Activated CD4-positive, alpha-beta T cell treated with anti-CD3 and anti-CD28 coated beads for 48 hours (primary cell): Measurements from ENCODE around the gene PNPLA1.
"Not testable (repeated sequence)": the region's sequence is repeated elsewhere in the genome, so short reads cannot be mapped to it uniquely, and the experiment has no call there.

Source experiments
- DNase-seq: peaks from one replicate; pipeline ENCODE4 v3.0.0-alpha.2; 2020

Gene PNPLA1

DNA sequence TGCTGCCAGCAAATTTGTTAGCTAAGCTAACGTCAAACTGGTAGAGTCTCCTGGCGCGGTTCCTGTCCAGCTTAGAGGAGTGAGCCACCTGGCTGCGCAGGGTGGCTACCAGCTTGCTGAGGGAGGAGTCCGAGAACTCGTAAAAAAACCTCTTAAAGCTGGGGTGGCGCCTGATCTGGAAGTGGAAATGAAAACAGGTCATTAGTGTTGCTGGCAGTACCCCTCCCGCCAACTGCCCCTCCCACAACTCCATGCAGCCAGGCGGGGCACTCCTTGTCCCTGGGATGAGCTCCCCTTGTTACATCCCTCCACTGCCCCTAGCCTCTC, 49.5 kb downstream of the PNPLA1 start:
- DNase-seq: no peak

DNA sequence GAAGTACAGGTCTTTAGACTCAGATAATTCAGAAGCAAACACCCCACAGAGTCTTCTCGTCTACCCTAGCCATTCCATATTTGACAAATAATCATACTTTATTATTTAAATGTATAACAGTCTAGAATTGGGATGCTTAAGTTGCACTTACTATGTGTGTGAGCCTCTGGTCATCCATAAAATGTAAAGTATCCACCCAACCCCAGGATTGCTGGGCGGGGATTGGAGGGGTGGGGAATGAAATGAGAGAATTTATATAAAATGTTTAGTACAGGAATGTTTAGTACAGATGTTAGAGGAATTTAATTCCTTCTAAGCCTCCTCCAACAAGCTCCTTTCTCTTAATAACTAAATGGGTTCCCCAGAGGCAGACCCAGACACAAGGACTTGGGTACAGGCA, 50.0 kb downstream of the PNPLA1 start:
- no peak for DNase-seq

DNA sequence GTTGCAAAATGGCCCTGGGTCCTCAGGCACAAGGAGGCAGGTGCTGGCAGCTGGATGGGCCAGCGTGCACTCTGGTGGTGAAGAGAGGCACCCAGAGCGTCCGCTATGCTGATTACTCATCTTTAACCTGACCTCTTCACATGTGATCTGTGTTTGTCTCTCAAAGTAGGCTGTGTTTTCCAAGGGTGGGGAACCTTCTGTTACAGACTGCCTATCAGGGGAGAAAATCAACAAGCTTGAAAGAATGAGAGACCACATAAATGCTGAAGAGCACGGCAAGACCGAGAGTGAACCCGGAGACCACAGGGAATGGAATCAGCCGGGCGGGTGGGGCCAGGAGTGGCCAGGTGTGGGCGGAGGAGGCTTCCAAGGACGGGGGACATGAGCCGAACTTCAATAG, 50.6 kb downstream of the PNPLA1 start:
- no peak for DNase-seq

DNA sequence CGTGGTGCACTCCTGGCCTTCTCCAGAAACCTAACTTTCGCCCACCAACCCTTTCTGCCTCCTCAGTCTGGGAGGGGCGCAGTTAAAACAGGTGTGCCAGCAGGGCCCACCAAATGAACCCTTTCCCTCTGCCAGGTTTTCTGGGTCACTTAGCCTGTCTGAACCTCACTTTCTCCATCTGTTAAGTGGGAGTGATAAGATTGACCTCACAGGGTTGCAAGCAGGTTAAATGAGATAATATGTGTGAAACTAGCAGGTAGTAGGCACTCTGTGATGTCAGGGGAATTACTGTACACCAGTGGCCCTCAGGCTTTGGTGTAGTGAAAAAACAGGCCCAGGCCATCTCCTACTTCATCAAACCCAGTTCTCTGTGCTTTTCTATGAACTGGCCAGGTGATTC, 52.7 kb downstream of the PNPLA1 start:
- DNase-seq: no peak

DNA sequence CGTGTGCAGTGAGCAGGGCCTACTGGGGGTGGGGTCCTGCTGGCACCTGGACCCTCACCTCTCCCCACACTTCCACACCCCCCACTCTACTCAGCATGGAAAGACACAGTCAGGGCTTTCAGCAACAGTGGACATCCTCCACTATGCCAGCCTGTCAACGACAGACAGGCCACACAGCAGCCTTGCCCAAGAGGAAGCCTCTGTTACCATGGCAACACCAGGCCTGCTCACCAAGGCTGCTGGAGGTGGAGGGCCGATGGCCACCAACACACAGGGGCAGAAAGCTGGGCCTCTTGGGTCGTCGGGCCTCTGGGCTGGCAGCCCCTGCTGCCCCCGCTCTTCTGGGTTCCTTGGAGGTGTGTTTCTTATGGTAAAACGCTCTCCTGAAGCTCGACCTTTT, 53.2 kb downstream of the PNPLA1 start:
- DNase-seq: no peak

DNA sequence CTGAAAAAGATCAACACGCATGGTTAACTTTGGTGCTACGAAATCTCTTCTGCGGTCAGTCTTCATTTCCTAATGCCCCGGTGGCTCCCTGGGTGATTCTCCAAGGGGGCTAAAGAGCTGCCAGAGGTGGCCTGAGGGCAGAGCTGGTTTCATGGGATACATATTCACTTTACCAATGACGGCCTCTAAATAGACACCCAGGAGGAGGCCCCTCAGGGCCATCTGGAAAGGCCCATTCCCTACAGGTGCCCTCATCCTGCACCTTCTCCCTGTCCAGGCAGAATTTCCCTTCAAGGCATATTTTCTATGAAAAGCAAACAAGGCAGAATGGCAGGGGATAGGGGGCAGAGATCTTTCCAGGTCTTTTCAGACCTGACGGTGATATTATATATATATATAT, 54.3 kb downstream of the PNPLA1 start:
- DNase-seq: no peak

DNA sequence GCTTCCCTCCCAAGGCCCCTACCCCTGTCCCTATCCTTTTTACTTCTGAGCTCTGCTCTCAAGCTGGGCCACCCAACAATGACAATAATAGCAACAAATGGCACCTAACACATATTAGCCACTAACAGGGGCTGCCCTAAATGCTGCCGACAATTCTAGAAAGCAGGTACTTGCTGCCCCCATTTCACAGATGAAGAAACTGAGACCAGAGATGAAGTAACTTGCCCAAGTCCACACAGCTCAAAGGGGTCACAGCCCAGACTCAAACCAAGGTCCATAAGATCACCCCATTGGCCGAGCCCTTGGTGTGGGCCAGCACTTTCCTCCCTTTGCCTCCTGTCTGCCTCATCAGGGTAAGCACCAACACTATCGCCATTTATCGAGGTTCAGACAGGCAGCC, 54.9 kb downstream of the PNPLA1 start:
- no peak for DNase-seq

DNA sequence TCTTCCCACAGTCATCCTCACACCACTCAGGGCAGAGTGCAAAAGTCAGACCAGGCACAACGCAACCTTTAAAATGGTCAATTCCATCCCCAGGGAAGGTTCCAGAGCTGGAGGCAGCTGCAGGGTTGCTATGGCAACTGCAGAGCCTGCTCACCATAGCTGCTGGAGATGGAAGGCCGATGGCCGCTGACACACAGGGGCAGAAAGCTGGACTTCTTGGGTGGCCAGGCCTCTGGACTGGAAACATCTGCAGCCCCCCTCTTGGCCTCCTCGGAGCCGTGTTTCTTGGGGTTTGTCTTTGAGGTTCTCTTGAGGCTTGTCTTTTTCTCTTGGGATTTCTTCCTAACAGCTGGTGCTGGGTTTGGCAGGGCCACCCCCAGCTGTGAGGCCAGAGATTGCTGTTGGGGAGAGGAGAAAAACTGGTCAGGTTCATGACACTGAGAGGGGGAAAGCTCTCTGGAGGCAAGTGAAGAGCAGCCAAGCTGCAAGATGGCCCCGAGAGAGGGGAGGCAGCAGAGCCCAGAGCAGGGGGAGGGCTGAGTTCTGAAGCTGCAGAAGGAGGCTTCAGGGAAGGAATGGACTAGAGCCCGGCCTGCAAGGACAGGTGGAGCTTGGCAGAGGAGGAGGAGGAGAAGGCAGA, 56.6 kb downstream of the PNPLA1 start:
- no peak for DNase-seq

DNA sequence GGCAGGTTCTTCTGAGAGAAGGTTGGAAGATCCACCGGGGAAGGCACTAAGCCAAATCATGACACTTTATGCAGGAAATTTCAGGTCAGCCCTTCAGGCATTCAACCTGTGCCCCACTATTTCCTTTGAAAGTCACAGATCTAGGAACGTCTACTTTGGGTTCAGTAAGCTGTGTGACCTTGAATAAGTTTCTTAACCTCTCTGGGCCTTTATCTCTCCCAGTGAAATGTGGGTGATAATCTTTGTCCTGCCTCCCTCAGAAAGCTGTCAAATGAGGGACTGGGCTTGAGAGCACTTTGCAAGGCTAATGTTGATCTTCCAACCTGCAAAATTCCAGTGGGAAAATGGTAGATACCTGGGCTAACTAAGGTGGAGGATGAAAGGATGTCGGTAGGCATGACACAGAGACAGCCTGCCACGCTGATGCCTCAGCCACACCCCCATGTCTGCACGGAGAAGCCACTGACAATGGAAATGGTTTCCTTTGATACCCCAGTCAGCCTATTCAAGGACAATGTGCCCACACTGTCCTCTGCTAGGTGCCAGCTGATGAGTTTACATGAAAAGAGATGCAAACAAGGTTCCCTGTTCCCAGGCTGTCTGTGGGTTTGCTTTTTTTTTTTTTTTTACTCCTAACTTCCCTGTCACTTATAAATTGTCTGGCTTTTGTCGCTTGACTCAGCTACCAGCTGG, 57.5 kb downstream of the PNPLA1 start:
- DNase-seq: no peak

DNA sequence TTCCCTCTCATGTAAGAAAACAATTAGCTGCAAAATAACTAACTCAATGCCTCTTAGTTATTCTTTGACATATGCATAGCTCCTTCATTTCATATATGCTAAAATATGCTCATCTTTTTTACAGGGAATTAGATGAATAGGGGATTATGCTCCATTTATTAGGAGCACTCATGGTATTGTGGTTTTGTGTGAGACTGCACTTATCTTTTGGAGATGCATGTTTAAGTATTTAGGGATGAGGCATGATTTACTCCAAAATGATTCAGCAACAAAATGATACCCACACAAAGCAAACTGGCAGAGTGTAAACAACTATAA, 58.0 kb downstream of the PNPLA1 start:
- no peak for DNase-seq

DNA sequence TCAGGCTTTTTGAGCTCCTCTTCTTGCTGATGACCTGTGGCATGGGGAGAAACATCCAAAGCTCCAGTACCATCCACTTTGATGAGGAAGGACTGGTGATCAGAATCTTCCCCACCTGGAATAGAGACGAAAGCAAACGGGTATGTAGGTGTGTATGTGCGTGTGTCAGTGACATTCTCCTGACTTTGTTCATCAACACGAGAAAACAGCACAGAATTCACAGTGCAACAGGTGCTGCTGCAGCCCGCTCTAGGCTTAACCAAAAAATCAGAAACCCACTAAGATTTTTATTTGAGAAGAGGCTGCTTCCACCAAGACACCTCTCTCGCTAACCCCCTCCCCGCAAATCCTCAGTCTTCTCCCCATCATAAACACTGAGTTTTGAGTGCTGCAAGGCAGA, 58.7 kb downstream of the PNPLA1 start:
- DNase-seq: no peak

DNA sequence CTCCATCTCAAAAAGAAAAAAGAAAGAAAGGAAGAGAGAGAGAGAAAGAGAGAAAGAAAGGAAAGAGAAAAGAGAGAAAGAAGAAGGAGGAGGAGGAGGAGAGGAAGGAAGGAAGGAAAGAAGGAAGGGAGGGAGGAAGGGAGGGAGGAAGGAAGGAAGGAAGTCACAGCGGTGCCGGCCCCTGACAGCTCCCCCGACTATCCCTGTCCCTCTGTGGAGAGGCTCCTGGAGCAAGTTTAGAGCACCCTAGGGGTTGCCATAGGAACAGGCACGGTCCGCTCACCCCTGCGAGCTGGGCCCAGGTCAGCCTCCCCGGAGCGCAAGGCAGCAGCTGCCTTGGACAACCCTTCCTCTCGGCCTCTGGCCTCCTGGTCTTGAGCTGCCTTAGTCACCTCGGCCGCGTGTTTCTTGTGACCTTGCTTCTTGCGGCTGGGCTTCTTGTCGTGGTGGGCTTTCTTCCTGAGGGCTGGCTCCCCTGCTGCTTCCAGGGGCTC, 60.0 kb downstream of the PNPLA1 start:
- no peak for DNase-seq

DNA sequence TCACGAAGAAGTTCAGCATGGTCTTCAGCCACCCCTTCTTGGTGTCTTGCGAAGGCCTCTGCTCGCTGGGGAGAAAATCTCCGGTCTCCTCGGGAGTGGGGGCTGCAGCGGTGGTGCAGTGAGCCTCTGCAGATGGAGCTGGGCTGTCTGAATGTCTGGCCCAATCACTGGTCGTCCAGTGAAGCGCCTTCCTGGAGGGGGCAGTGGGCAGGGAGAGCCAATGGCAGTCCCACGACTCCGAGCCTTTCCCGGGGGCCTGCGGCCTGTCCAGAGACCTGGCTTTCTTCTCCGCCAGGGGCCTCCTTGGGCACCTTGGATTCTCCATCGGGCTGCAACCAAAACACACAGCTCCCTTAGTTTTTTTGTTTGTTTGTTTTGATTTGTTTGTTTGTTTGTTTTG, 60.5 kb downstream of the PNPLA1 start:
- no peak for DNase-seq

DNA sequence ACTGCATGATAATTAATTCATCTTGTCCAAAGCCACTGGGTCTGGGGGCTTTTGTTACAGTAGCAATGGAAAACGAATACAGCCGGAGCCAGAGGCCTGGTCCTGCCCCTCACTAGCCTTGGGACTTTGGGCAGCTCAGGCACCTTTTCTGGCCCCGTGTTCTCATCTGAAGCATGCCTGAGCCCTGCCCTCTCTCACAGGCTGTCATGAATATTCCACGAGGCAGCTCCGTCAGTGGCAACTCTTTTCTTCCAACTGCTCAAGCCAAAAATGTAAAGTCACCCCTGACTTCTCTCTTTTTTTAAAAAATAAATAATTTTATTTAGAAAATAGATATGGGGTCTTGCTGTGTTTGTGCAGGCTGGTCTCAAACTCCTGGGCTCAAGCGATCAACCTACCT, 61.5 kb downstream of the PNPLA1 start:
- DNase-seq: no peak

DNA sequence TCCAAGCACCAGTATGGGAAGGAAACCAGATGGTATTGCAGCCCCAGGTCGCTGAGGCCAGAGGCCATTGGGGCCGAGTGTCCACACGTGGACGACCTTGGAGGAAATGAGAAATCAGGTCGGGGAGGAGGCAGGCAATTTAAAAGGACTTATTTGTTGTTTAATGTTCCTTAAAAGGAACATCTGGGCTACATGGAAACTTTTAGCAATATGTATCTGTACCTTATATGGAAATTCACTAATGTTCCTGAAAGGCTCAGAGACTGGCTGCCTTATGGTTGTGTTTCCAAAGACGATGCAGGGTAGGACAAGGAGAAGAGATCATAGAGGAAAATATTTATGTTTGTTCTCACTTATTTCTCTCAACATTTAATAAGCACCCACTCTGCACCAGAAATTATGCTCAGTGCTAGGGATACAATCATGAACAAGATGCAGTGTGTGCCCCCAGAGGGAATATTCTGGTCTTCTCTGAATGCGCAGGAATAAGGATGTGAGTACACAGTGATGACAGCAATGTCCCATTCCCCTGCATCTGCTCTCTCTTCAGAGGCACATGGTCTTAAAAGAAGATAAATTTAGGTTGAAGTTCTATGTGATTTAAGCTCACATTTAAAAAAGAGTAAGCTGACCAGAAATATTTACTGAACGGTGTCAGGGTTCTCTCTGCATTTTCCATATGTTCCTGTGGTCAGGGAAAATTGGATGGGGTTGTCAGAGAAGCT, 63.5 kb downstream of the PNPLA1 start:
- DNase-seq: no peak

DNA sequence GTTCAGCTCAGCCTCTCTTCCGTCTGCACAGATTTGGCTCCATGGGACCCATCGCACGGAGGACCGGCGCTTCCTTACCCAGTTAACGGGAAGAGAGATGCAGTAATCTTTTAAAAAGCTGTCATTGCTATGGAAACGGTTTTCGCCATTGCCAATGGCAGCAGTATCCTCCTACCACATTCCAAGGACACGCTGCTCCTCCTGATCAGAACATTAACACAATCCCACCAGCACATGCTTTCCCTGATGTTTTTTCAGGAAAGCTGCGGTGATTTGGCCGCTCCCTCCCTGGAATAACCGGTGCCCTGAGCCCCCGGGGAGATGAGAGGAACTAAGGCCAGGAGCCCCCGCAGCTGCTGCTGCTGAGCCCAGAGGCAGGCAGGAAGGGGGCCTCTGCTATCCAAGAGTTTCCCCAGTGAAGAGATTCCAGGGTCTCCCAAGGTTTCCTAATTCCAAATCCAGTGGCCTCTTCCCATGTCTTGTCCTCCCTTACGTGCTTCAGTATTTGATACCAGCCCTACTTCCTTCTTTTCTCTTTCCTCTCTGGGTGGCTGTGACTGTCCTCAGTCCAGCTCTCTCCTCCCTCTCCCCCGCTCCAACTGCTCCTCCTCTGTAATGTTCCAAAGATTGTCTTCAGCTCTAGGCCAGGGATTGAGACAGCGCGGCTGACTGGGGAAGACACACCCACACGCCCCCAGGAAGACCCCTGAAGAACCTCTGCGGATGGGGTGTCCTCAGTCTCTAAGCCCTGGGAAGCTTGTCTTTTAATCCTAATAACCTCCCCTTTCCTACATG, 64.3 kb downstream of the PNPLA1 start:
- DNase-seq: no peak

DNA sequence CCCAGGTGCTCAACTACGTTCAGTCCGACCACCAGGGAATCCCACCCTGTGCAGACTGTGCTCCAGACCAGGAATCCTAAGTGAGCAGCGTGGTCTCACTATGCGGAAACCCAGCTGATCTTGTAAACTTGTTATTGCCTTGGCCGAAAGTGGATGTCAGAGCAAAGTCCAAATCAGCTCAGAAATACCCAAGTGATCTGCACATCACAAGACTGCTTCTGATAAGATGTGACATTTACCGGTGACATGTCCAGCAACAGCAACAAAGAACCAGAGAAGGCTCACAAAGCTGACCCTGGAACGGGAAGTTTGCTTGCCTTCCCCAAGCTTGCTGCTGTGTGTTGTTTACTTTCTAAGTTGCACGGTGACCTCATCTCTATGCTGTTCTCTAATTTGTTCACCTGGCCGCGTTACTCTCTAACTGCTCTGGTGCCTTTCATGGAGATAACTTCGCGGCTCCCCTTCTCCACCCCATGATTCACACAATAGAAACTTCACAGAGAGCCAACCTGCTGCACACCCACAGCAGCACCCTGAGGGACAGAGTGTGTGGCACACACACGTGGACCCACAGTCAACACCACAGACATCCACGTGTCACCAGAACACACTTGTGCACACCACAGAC, 65.1 kb downstream of the PNPLA1 start:
- DNase-seq: no peak

DNA sequence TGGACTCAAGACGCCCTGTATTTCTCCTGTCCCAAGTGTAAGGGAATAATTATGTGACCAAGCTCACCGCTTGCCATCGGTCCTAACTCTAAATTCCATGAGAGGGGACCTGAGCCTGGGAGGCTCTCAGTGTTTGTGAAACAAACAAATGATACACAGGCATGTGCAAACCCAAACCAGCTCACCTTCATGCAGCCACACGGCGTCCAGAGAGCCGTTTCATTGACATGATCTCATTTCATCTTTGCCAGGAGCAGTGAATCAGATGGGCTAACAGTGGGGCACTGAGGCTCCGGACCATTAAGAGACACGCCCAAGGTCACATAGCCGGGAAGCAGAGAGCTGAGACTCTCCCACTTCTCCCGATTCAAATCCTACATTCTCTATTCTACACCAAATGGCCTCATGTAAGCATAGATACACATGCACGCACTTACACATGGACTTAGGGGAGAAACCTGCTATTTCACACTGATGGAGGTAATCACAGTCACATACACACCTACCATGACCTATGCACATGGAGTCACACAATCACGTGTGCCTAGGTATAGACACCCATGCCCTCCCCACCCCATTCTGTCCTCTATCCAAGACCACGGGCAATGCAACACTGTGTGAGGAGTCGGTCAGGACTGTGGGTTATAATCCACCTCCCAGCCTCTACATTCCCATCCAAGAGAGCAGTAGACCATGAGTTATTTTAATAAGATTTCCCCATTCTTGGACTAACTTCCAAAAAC, 65.8 kb downstream of the PNPLA1 start:
- DNase-seq: no peak

DNA sequence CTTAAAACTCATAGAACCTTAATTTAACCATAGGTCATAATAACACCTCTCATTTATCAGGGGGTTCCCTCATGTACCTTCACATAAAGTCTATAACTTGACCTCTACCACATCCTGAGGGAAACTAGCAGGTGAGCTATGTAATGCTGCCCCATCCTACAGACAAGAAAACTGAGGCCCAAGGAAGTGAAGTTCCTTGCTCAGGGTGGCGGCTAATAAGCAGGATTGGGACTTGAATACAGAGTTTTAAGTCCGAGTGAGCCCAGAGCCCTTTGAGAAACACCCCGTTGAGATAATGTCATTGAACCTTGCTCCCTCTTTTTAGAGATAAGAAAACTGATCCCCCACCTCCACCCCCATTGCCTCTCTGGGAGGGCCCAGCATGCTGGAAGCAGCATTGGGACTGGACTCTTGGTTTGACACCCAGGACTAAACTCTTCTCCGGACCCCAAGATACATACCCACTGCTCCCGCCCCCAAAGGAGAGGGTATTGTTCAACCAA, 66.4 kb downstream of the PNPLA1 start:
- no peak for DNase-seq

DNA sequence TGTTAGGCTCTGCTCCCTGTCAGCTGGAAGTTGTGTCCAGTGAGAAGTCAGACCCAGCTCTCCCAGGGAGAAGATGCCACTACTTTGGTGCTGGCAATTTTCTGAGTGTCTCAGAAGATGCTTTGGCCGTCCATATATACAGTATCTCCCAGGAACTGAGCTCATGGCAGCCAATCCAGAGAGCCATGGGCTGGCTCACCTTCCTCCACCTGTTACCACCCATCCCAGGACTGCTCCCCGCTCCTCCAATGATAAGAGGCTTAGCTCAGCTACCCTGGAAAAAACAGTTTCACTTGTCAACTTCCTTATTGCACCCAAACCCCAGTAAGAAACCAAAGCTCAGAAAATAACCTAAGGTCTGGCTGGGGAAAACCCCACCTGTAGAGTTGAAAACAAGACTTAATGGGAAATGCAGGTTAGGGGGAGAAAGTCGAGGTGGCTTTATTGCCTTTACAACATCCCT, 67.0 kb downstream of the PNPLA1 start, which contains the start of gene BNIP5:
Gene BNIP5, minus strand, starts transcription at position 110 of the 463 bp plus-strand sequence. CDS start 6,198 bp downstream, outside the sequence.
- DNase-seq: no peak

DNA sequence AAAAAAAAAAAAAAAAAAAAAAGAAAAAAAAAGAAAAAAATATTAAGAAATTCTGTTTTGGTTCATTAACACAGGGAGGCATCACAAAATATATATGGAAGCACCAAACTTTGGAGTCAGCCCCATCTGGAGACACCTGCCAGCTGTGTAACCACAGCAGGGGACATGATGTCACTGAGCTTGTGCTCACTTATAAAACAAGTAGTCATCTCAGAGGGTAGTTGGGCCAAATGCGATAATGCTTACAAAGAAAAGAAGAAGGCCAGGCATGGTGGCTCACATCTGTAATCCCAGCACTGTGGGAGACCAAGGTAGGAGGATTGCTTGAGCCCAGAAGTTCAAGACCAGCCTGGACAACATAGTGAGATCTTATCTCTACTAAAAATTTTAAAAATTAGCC, 68.0 kb downstream of the PNPLA1 start:
- DNase-seq: no peak

DNA sequence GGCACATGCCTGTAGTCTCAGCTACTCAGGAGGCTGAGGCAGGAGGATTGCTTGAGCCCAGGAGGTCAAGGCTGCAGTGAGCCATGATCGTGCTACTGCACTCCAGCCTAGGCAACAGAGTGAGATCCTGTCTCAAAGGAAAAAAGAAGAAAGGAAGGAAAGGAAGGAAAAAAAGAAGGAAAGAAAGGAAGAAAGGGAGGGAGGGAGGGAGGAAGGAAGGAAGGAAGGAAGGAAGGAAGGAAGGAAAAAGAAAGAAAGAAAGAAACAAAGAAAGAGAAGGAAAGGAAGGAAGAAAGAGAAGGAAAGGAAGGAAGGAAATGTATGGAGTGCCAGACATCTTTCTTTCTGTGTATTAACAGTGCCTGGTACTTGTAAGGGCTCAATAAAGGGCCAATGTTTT, 68.4 kb downstream of the PNPLA1 start:
- not testable (repeated sequence) for DNase-seq
